ENCODE data around the gene SIGLEC14.
A peak's percentile ranks its signal among the peaks of the same experiment; 100 is the strongest.
"Not testable (repeated sequence)": the region's sequence is repeated elsewhere in the genome, so short reads cannot be mapped to it uniquely, and the experiment has no call there.

SIGLEC14 gene

GRCh38 chr19:51688671-51689571 lies 42.3 kb upstream of the SIGLEC14 start:
- no peaks in the 10 kb centered on the region for H3K9me3 ChIP-seq (ENCODE audit: control insufficient read depth, insufficient read depth, low read length)
- H3K27me3 ChIP-seq (ENCODE audit: control insufficient read depth, insufficient read depth, low read length): no peaks in the 10 kb centered on the region
- H3K4me1 ChIP-seq (ENCODE audit: control insufficient read depth, insufficient read depth, low read length): peaks cover 10% of the 10 kb centered on the region
- no peaks in the 10 kb centered on the region for H3K36me3 ChIP-seq (ENCODE audit: control insufficient read depth, insufficient read depth, low read length)
- peak overlapping the region; percentile 82 for H3K4me3 ChIP-seq (ENCODE audit: low read depth, low read length)
- no peak overlapping the region for H3K9ac ChIP-seq (ENCODE audit: low read depth, low read length)

- H3K4me3 ChIP-seq (ENCODE audit: low read depth, low read length): peak overlapping the region; percentile 82
- H3K27me3 ChIP-seq (ENCODE audit: control insufficient read depth, insufficient read depth, low read length): no peaks in the 10 kb centered on the region
- H3K9me3 ChIP-seq (ENCODE audit: control insufficient read depth, insufficient read depth, low read length): no peaks in the 10 kb centered on the region
- H3K4me1 ChIP-seq (ENCODE audit: control insufficient read depth, insufficient read depth, low read length): peaks cover 10% of the 10 kb centered on the region
- peak overlapping the region; percentile 12 for H3K9ac ChIP-seq (ENCODE audit: low read depth, low read length)
- no peaks in the 10 kb centered on the region for H3K36me3 ChIP-seq (ENCODE audit: control insufficient read depth, insufficient read depth, low read length)
These were observed 41.4 kb upstream of the SIGLEC14 start for GRCh38 chr19:51687791-51688670.

GRCh38 chr19:51686171-51686570 lies 39.5 kb upstream of the SIGLEC14 start:
- peaks cover 4% of the 10 kb centered on the region for H3K4me1 ChIP-seq (ENCODE audit: control insufficient read depth, insufficient read depth, low read length)
- no peak overlapping the region for H3K9ac ChIP-seq (ENCODE audit: low read depth, low read length)
- no peaks in the 10 kb centered on the region for H3K9me3 ChIP-seq (ENCODE audit: control insufficient read depth, insufficient read depth, low read length)
- H3K4me3 ChIP-seq (ENCODE audit: low read depth, low read length): no peak overlapping the region
- H3K36me3 ChIP-seq (ENCODE audit: control insufficient read depth, insufficient read depth, low read length): no peaks in the 10 kb centered on the region
- no peaks in the 10 kb centered on the region for H3K27me3 ChIP-seq (ENCODE audit: control insufficient read depth, insufficient read depth, low read length)

GRCh38 chr19:51681286-51681941 lies 34.8 kb upstream of the SIGLEC14 start:
- Histone ChIP-seq H3K4me3 (ENCODE audit: low read depth, low read length) (no peak overlapping the region), H3K9ac (ENCODE audit: low read depth, low read length) (no peak overlapping the region), H3K36me3 (ENCODE audit: control insufficient read depth, insufficient read depth, low read length) (no peaks in the 10 kb centered on the region), H3K9me3 (ENCODE audit: control insufficient read depth, insufficient read depth, low read length) (no peaks in the 10 kb centered on the region), H3K4me1 (ENCODE audit: control insufficient read depth, insufficient read depth, low read length) (no peaks in the 10 kb centered on the region), H3K27me3 (ENCODE audit: control insufficient read depth, insufficient read depth, low read length) (no peaks in the 10 kb centered on the region)

GRCh38 chr19:51680474-51680873 lies 33.8 kb upstream of the SIGLEC14 start:
- H3K36me3 ChIP-seq (ENCODE audit: control insufficient read depth, insufficient read depth, low read length): no peaks in the 10 kb centered on the region
- no peaks in the 10 kb centered on the region for H3K27me3 ChIP-seq (ENCODE audit: control insufficient read depth, insufficient read depth, low read length)
- H3K9me3 ChIP-seq (ENCODE audit: control insufficient read depth, insufficient read depth, low read length): no peaks in the 10 kb centered on the region
- H3K9ac ChIP-seq (ENCODE audit: low read depth, low read length): no peak overlapping the region
- H3K4me3 ChIP-seq (ENCODE audit: low read depth, low read length): no peak overlapping the region
- no peaks in the 10 kb centered on the region for H3K4me1 ChIP-seq (ENCODE audit: control insufficient read depth, insufficient read depth, low read length)

GRCh38 chr19:51676566-51677083 lies 30.0 kb upstream of the SIGLEC14 start:
- Histone ChIP-seq H3K9me3 (ENCODE audit: control insufficient read depth, insufficient read depth, low read length) (no peaks in the 10 kb centered on the region), H3K36me3 (ENCODE audit: control insufficient read depth, insufficient read depth, low read length) (no peaks in the 10 kb centered on the region), H3K27me3 (ENCODE audit: control insufficient read depth, insufficient read depth, low read length) (no peaks in the 10 kb centered on the region), H3K4me3 (ENCODE audit: low read depth, low read length) (no peak overlapping the region), H3K9ac (ENCODE audit: low read depth, low read length) (no peak overlapping the region), H3K4me1 (ENCODE audit: control insufficient read depth, insufficient read depth, low read length) (no peaks in the 10 kb centered on the region)

- not testable (repeated sequence) for H3K9ac ChIP-seq (ENCODE audit: low read depth, low read length); H3K9me3 ChIP-seq (ENCODE audit: control insufficient read depth, insufficient read depth, low read length); H3K4me1 ChIP-seq (ENCODE audit: control insufficient read depth, insufficient read depth, low read length); H3K27me3 ChIP-seq (ENCODE audit: control insufficient read depth, insufficient read depth, low read length); H3K4me3 ChIP-seq (ENCODE audit: low read depth, low read length); H3K36me3 ChIP-seq (ENCODE audit: control insufficient read depth, insufficient read depth, low read length)
These were observed 29.4 kb upstream of the SIGLEC14 start for GRCh38 chr19:51675911-51676565.

GRCh38 chr19:51668216-51668615 lies 21.6 kb upstream of the SIGLEC14 start:
- no peaks in the 10 kb centered on the region for H3K27me3 ChIP-seq (ENCODE audit: control insufficient read depth, insufficient read depth, low read length)
- no peaks in the 10 kb centered on the region for H3K4me1 ChIP-seq (ENCODE audit: control insufficient read depth, insufficient read depth, low read length)
- H3K9me3 ChIP-seq (ENCODE audit: control insufficient read depth, insufficient read depth, low read length): no peaks in the 10 kb centered on the region

GRCh38 chr19:51664997-51665396 lies 18.4 kb upstream of the SIGLEC14 start:
- H3K36me3 ChIP-seq (ENCODE audit: control insufficient read depth, insufficient read depth, low read length): no peaks in the 10 kb centered on the region
- peaks cover 3% of the 10 kb centered on the region for H3K27me3 ChIP-seq (ENCODE audit: control insufficient read depth, insufficient read depth, low read length)
- no peaks in the 10 kb centered on the region for H3K9me3 ChIP-seq (ENCODE audit: control insufficient read depth, insufficient read depth, low read length)
- no peak overlapping the region for H3K4me3 ChIP-seq (ENCODE audit: low read depth, low read length)
- H3K4me1 ChIP-seq (ENCODE audit: control insufficient read depth, insufficient read depth, low read length): no peaks in the 10 kb centered on the region
- H3K9ac ChIP-seq (ENCODE audit: low read depth, low read length): no peak overlapping the region

More at GRCh38 chr19:51668216-51668615, 21.6 kb upstream of the SIGLEC14 start:
- Histone ChIP-seq H3K36me3 (ENCODE audit: control insufficient read depth, insufficient read depth, low read length) (no peaks in the 10 kb centered on the region), H3K9ac (ENCODE audit: low read depth, low read length) (no peak overlapping the region), H3K4me3 (ENCODE audit: low read depth, low read length) (no peak overlapping the region)

- Histone ChIP-seq H3K9me3 (ENCODE audit: control insufficient read depth, insufficient read depth, low read length) (no peaks in the 10 kb centered on the region), H3K4me3 (ENCODE audit: low read depth, low read length) (no peak overlapping the region), H3K9ac (ENCODE audit: low read depth, low read length) (no peak overlapping the region), H3K36me3 (ENCODE audit: control insufficient read depth, insufficient read depth, low read length) (no peaks in the 10 kb centered on the region), H3K4me1 (ENCODE audit: control insufficient read depth, insufficient read depth, low read length) (no peaks in the 10 kb centered on the region), H3K27me3 (ENCODE audit: control insufficient read depth, insufficient read depth, low read length) (peaks cover 3% of the 10 kb centered on the region)
These were observed 17.5 kb upstream of the SIGLEC14 start for GRCh38 chr19:51664131-51664530.

GRCh38 chr19:51663650-51664049 lies 17.0 kb upstream of the SIGLEC14 start:
- Histone ChIP-seq H3K9me3 (ENCODE audit: control insufficient read depth, insufficient read depth, low read length) (no peaks in the 10 kb centered on the region), H3K9ac (ENCODE audit: low read depth, low read length) (no peak overlapping the region), H3K27me3 (ENCODE audit: control insufficient read depth, insufficient read depth, low read length) (peaks cover 3% of the 10 kb centered on the region), H3K36me3 (ENCODE audit: control insufficient read depth, insufficient read depth, low read length) (no peaks in the 10 kb centered on the region), H3K4me1 (ENCODE audit: control insufficient read depth, insufficient read depth, low read length) (no peaks in the 10 kb centered on the region), H3K4me3 (ENCODE audit: low read depth, low read length) (no peak overlapping the region)

All from iPS-15b (cell line).